Activated T-helper 9 cell treated with anti-CD3 and anti-CD28 coated beads, Interleukin-2, amount 50 U/mL, for 16 hours (primary cell): ENCODE measurements around the gene FRMD3.

ENCODE experiments used
- DNase-seq: peaks from one replicate; pipeline ENCODE4 v3.0.0-alpha.2; 2020; ENCODE audit warnings: low read depth

FRMD3 gene

GRCh38 chr9:83538172-83538889 is at the start of gene FRMD3:
FRMD3 (minus strand) TSS chr9:83538401; CDS start chr9:83538231, 170 bp downstream.
- no peak for DNase-seq

DNA sequence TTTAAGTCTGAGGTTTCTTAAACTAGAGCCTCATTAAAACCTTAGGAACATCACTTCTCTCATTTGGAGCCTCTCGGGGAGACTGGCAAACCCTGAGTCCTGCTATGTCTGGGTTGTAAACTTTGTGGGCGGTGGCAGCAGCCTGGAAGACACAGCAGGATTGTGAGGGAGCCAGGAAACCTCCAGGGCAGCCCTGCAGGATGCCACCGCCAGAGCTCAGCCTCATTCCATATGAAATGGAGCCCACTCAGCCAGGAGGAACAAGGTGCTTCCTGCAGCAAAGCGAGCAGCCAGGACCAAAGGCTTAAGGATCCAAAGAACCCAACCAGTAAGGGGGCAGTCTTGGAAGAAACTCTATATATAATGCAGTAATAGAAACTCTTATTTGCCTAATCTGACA is 46.8 kb upstream of the FRMD3 start:
- DNase-seq: no peak

- no peak for DNase-seq
These were observed 45.2 kb upstream of the FRMD3 start for GRCh38 chr9:83583151-83584014.

DNA sequence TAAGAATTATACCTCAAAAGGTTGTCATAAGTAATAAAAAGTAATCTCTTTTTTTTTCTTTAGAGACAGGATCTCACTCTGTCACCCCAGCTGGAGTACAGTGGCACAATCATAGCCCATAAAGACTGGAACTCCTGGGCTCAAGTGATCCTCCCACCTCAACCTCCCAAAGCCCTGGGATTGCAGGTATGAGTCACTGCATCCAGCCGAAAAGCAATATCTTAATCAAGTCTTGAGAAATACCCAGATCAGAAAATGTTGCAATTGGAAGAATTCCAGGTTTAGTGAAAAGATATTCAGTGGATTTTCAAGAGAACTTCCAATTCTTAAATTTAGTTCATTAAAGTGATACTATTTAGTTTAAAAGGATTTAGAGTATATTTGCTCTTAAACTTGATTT is 43.8 kb upstream of the FRMD3 start:
- no peak for DNase-seq

DNA sequence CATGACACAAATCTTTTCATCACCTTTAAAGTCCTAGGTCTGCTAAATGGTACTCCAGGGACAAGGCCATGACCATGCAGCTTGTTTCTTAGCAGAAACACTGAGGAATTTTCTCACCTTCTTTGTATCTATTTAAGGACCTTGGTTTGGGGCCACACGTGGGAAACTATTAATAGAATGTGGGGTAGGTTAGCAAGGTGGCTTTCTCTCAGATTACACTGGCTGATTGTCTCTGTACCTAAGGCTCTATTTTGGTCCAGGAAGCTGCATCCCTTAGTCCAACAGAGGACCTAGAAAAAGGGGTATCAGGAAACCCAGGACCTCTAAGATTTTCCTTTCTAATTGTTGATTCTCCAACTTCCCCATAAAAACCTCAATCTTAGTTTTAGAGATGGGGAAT is 36.3 kb upstream of the FRMD3 start:
- no peak for DNase-seq

DNA sequence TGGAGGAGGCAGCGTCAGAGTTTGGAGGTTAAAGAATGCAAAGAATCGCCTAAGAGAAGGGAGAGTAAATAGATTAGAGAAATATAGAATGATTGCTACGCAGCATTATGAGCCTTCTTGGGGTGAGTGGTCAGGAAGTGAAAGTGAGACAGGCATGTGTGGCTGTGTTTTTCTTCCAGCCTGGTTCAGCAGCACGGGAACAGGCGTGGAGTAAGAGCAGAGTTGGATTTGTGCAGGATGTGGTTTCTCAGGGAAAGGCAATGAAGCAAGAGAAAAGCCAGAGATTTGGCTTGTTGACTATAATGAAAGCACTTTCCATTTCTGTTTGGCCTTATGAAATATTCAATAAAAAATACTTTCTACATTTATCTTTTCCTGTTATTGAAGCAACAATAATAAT is 34.3 kb upstream of the FRMD3 start:
- no peak for DNase-seq

- DNase-seq: no peak
These were observed 32.2 kb upstream of the FRMD3 start for GRCh38 chr9:83570359-83570758.

DNA sequence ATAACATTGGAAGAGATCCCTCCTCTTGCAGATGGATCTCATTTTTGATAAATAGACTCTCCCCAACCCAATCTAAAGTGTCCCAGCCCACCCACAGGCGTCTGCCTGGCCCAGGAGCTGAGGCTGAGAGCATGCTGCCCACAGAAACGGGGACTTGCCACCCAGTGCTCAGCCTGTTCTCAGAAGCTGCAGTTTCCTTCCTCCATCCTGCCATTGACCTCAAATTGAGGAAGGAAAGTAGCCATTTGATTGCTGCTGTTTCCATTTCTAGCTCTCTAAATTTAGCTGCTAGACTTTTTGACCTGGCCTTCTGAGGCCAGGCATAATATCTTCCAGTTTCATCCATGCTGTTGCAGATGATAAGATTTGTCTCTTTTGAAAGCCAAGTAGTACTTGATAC is 31.1 kb upstream of the FRMD3 start:
- DNase-seq: no peak

- no peak for DNase-seq
These were observed 25.2 kb upstream of the FRMD3 start for GRCh38 chr9:83563360-83563759.

- no peak for DNase-seq
These were observed 22.1 kb upstream of the FRMD3 start for GRCh38 chr9:83560169-83560826.

GRCh38 chr9:83557771-83558170 is 19.6 kb upstream of the FRMD3 start:
- no peak for DNase-seq

- no peak for DNase-seq
These were observed 19.1 kb upstream of the FRMD3 start for GRCh38 chr9:83557317-83557716.

- DNase-seq: no peak
These were observed 16.1 kb upstream of the FRMD3 start for GRCh38 chr9:83554278-83554677.

- DNase-seq: no peak
These were observed 5.9 kb upstream of the FRMD3 start for GRCh38 chr9:83544002-83544698.

GRCh38 chr9:83538890-83539238 is 663 bp upstream of the FRMD3 start:
- DNase-seq: no peak

DNA sequence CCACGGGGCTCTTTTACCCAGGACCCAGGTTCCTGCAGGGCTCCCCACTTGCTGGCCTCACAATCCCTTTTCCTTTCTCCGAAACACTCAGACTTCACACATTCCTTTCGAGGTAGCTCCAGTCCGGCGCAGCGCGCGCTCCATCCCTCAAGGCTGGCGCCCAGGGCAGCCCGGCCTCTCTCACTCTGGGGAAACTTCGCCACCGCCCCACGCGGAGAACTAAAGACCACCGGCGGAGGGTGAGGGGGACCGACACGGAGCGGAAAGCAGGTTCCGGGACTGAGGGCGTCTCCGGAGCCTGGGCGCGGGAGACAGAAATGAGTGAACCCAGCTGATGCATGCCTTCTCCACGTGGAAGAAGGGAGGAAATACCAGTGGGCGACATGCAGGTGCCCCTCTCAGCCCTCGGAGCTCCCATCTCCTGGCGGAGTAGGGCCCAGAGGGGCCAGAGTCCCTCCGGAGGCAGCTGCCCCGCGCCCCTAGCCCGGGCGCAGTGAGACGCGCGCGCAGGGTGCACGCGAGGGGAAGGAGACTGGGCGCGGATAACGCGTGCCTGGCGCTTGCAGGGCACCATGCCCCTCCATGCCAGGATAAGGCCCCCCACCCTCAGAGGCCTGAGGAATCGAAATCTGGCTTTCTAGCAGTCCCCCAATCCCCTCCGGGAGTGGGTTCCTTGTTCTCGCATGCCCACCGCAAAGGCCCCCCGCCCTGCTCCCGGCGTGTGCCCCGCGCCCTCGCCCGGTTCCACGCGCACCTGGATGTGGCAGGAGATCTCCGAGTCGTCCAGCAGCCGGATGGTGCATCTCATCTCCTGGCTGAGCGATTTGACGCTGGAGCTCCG is 650 bp downstream of the FRMD3 start:
- DNase-seq: no peak

DNA sequence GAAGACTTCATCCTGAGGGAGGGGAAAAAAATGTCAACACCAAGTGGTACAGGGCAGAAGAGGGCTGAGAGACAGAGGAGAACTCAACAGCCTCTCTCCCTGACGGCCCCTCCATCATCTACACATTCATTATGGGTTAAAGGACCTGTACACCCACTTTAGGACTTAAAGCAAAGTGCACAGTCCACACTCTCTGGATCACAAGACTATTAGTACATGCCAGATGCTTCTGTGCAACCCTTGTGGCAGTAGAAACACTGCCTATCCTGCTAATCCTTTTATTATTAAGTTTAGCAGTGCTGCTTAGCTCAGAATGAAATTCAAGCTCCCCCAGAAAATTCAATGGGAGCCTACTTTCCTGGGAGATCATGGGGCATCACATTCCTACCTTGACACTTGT is 1.9 kb downstream of the FRMD3 start:
- DNase-seq: no peak

DNA sequence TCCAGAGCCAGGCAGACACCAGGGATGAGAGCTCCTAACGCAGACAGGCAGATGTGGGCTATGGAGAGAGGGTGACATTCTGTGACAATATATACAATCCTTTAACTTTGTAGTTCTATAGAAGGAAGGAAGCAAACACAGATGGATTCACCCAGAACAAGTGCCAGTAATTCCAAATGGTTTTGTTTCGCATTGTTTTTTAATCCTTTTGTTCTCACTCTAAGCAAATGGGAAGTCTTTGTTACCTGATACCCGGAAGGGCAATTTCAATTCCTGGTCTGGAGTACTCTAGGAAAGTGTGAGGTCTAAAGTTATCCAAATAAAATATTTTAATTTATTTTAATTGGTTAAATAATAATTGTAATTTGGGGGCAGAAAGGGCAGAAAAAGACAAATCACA is 2.5 kb downstream of the FRMD3 start:
- no peak for DNase-seq

- no peak for DNase-seq
These were observed 4.9 kb downstream of the FRMD3 start for GRCh38 chr9:83533296-83533695.

- no peak for DNase-seq
These were observed 11.3 kb downstream of the FRMD3 start for GRCh38 chr9:83526901-83527300.

GRCh38 chr9:83526211-83526610 is 12.0 kb downstream of the FRMD3 start:
- DNase-seq: no peak

GRCh38 chr9:83523684-83524083 is 14.5 kb downstream of the FRMD3 start:
- no peak for DNase-seq
